HEK293 (cell line): ENCODE results near the gene SLC6A3.

Experiments used
- CTCF ChIA-PET: fragments of 350-600 bp; formaldehyde crosslinking; extraction: SDS; loops from one replicate; lab custom pipeline; 2021; ENCODE audit warnings: antibody characterized with exemption; lab: Yijun Ruan, JAX
- POLR2A ChIA-PET: fragments of 300-600 bp; formaldehyde crosslinking; extraction: SDS; loops from one replicate; lab custom pipeline; 2020; ENCODE audit warnings: antibody characterized with exemption, inconsistent platforms; lab: Yijun Ruan, JAX
- H3K27ac ChIP-seq: fragments of 200-500 bp; sonication (Bioruptor generic); 2 replicates; pipeline ENCODE4 v1.5.1; 2014; ENCODE audit warnings: low read depth, low read length, control low read depth, inconsistent platforms; ENCODE audit errors: extremely low read depth
- H3K36me3 ChIP-seq, 2 experiments: fragments of 200-500 bp in 1 of 2; sonication (Bioruptor generic) in 1 of 2; 1 replicate in 1 of 2; 2 replicates in 1 of 2; pipeline ENCODE4 v1.5.1; 2014 to 2017; ENCODE audit warnings: inconsistent platforms in 2 of 2, low read length in 2 of 2; ENCODE audit not compliant: control insufficient read depth in 2 of 2, insufficient read depth in 1 of 2
- H3K4me1 ChIP-seq: fragments of 200-500 bp; sonication (Bioruptor generic); 2 replicates; pipeline ENCODE4 v1.5.1; 2014; ENCODE audit warnings: mild to moderate bottlenecking, low read length, inconsistent platforms; ENCODE audit not compliant: control insufficient read depth, insufficient read depth
- H3K4me3 ChIP-seq: 2 replicates; pipeline ENCODE4 v1.5.1; 2011; ENCODE audit warnings: low read depth, mild to moderate bottlenecking, control low read depth, low read length, moderate library complexity
- H3K9me3 ChIP-seq: fragments of 200-500 bp; sonication (Bioruptor generic); 2 replicates; pipeline ENCODE4 v1.5.1; 2014; ENCODE audit warnings: low read depth, low read length, inconsistent platforms; ENCODE audit not compliant: control insufficient read depth, insufficient read depth
- BCL11B ChIP-seq: fragments of 450-650 bp; formaldehyde crosslinking; IDR thresholded peaks from 2 replicates; pipeline ENCODE4 v1.5.1; 2016; ENCODE audit warnings: low read depth, missing biosample characterization, missing genetic modification characterization
- GLI4 ChIP-seq: fragments of 450-650 bp; formaldehyde crosslinking; IDR thresholded peaks from 2 replicates; pipeline ENCODE4 v1.5.1; 2016; ENCODE audit warnings: missing biosample characterization, missing genetic modification characterization
- GLIS1 ChIP-seq: fragments of 450-650 bp; formaldehyde crosslinking; IDR thresholded peaks from 2 replicates; pipeline ENCODE4 v1.5.1; 2016; ENCODE audit warnings: missing biosample characterization, missing genetic modification characterization
- GLIS2 ChIP-seq: fragments of 450-650 bp; formaldehyde crosslinking; IDR thresholded peaks from 2 replicates; pipeline ENCODE4 v1.5.1; 2016; ENCODE audit warnings: missing biosample characterization, missing genetic modification characterization
- HOXD13 ChIP-seq: sonication (generic); formaldehyde crosslinking; IDR thresholded peaks from 2 replicates; pipeline ENCODE4 v1.8.0; 2022; ENCODE audit warnings: missing genetic modification reagents, borderline replicate concordance
- KLF1 ChIP-seq: fragments of 450-650 bp; formaldehyde crosslinking; IDR thresholded peaks from 2 replicates; pipeline ENCODE4 v1.5.1; 2016; ENCODE audit warnings: missing biosample characterization, missing genetic modification characterization
- KLF8 ChIP-seq: fragments of 450-650 bp; formaldehyde crosslinking; IDR thresholded peaks from 2 replicates; pipeline ENCODE4 v1.5.1; 2016; ENCODE audit warnings: missing biosample characterization, missing genetic modification characterization
- PRDM6 ChIP-seq: fragments of 450-650 bp; formaldehyde crosslinking; IDR thresholded peaks from 2 replicates; pipeline ENCODE4 v1.5.1; 2017; ENCODE audit warnings: missing biosample characterization, missing genetic modification characterization
- REPIN1 ChIP-seq: fragments of 450-650 bp; formaldehyde crosslinking; IDR thresholded peaks from 2 replicates; pipeline ENCODE4 v1.5.1; 2017; ENCODE audit warnings: missing biosample characterization, missing genetic modification characterization, low read depth
- WT1 ChIP-seq: fragments of 450-650 bp; formaldehyde crosslinking; IDR thresholded peaks from 2 replicates; pipeline ENCODE4 v1.5.1; 2016; ENCODE audit warnings: missing biosample characterization, missing genetic modification characterization
- ZBTB11 ChIP-seq: fragments of 450-650 bp; formaldehyde crosslinking; conservative IDR thresholded peaks from 2 replicates; pipeline ENCODE4 v1.5.1; 2016; ENCODE audit warnings: low read depth, missing biosample characterization, missing genetic modification characterization
- ZBTB8A ChIP-seq: fragments of 450-650 bp; formaldehyde crosslinking; IDR thresholded peaks from 2 replicates; pipeline ENCODE4 v1.5.1; 2016; ENCODE audit warnings: missing biosample characterization, missing genetic modification characterization
- ZFP69B ChIP-seq: fragments of 450-650 bp; formaldehyde crosslinking; IDR thresholded peaks from 2 replicates; pipeline ENCODE4 v1.5.1; 2016; ENCODE audit warnings: missing biosample characterization, missing genetic modification characterization
- ZIC2 ChIP-seq: fragments of 450-650 bp; formaldehyde crosslinking; IDR thresholded peaks from 2 replicates; pipeline ENCODE4 v1.5.1; 2016; ENCODE audit warnings: missing biosample characterization, missing genetic modification characterization
- ZNF155 ChIP-seq: fragments of 450-650 bp; formaldehyde crosslinking; IDR thresholded peaks from 2 replicates; pipeline ENCODE4 v1.5.1; 2016; ENCODE audit warnings: missing biosample characterization, missing genetic modification characterization
- ZNF214 ChIP-seq: fragments of 450-650 bp; formaldehyde crosslinking; IDR thresholded peaks from 2 replicates; pipeline ENCODE4 v1.5.1; 2017; ENCODE audit warnings: missing biosample characterization, mild to moderate bottlenecking, missing genetic modification characterization, borderline replicate concordance
- ZNF274 ChIP-seq, 2 experiments: fragments of 200-500 bp in 1 of 2; fragments of 450-650 bp in 1 of 2; sonication (Bioruptor generic) in 1 of 2; formaldehyde crosslinking in 1 of 2; IDR thresholded peaks; 2 replicates each; pipeline versions ENCODE4 v1.5.1 to v1.6.1; 2014 to 2016; ENCODE audit warnings: borderline replicate concordance in 1 of 2, inconsistent platforms in 1 of 2, low read length in 1 of 2, missing biosample characterization in 1 of 2, missing genetic modification characterization in 1 of 2
- ZNF292 ChIP-seq: fragments of 450-650 bp; formaldehyde crosslinking; IDR thresholded peaks from 2 replicates; pipeline ENCODE4 v1.5.1; 2016; ENCODE audit warnings: low read depth, missing biosample characterization, missing genetic modification characterization, borderline replicate concordance
- ZNF366 ChIP-seq: fragments of 450-650 bp; formaldehyde crosslinking; conservative IDR thresholded peaks from 2 replicates; pipeline ENCODE4 v1.5.1; 2016; ENCODE audit warnings: missing biosample characterization, missing genetic modification characterization
- ZNF391 ChIP-seq: fragments of 450-650 bp; formaldehyde crosslinking; IDR thresholded peaks from 2 replicates; pipeline ENCODE4 v1.5.1; 2016; ENCODE audit warnings: low read depth, missing biosample characterization, missing genetic modification characterization, borderline replicate concordance
- ZNF423 ChIP-seq: fragments of 450-650 bp; formaldehyde crosslinking; IDR thresholded peaks from 2 replicates; pipeline ENCODE4 v1.5.1; 2016; ENCODE audit warnings: missing biosample characterization, missing genetic modification characterization
- ZNF473 ChIP-seq: fragments of 450-650 bp; formaldehyde crosslinking; IDR thresholded peaks from 2 replicates; pipeline ENCODE4 v1.5.1; 2017; ENCODE audit warnings: missing biosample characterization, missing genetic modification characterization
- ZNF548 ChIP-seq: fragments of 450-650 bp; formaldehyde crosslinking; IDR thresholded peaks from 2 replicates; pipeline ENCODE4 v1.5.1; 2016; ENCODE audit warnings: missing biosample characterization, missing genetic modification characterization
- ZNF792 ChIP-seq: fragments of 450-650 bp; formaldehyde crosslinking; IDR thresholded peaks from 2 replicates; pipeline ENCODE4 v1.5.1; 2016; ENCODE audit warnings: missing biosample characterization, missing genetic modification characterization
- ZNF830 ChIP-seq: fragments of 450-650 bp; IDR thresholded peaks from 2 replicates; pipeline ENCODE4 v1.5.0; 2018; ENCODE audit warnings: missing biosample characterization, missing genetic modification characterization, low read depth, mild to moderate bottlenecking, moderate library complexity

SLC6A3 gene

GRCh38 chr5:1483856-1484729 lies 38.9 kb upstream of the SLC6A3 start:
- Histone ChIP-seq H3K4me3 (no peak overlapping the region), H3K36me3 (peaks cover 13 to 70% of the 10 kb centered on the region in 2 experiments), H3K27ac (no peak overlapping the region), H3K4me1 (no peaks in the 10 kb centered on the region), H3K9me3 (no peaks in the 10 kb centered on the region)
- ChIA-PET CTCF (interaction anchor here (0.7 to 0.8 kb wide), 2 partner anchors 104 to 399 kb away, joined by 3 to 4 read pairs; partner anchors contain the start of gene IRX4), POLR2A (no interaction called here)
- TF ChIP-seq ZNF423 (no peak), GLIS1 (tag by site-specific recombination) (no peak), ZNF830 (tag by site-specific recombination) (no peak), ZNF274 (IDR thresholded peaks at IDR 0.05; ENCODE audit: low read length) (no peak), ZNF274 (tag by site-specific recombination; IDR thresholded peaks at IDR 0.05; ENCODE audit: borderline replicate concordance) (no peak), GLI4 (tag by site-specific recombination) (no peak), ZNF155 (tag by site-specific recombination) (no peak), ZNF473 (tag by site-specific recombination) (no peak), ZBTB11 (tag by site-specific recombination) (no peak), REPIN1 (tag by site-specific recombination) (no peak), ZIC2 (tag by site-specific recombination) (0 out of 2 replicates have a peak, but pooled peaks have one; percentile 21), KLF1 (tag by site-specific recombination) (peak; percentile 38)

- CTCF ChIA-PET, result interaction anchor here (0.7 to 0.8 kb wide), 2 partner anchors 103 to 400 kb away, joined by 3 to 4 read pairs; partner anchors contain the start of gene IRX4
- POLR2A ChIA-PET, result no interaction called here
- peaks cover 10 to 70% of the 10 kb centered on the region in 2 experiments for H3K36me3 ChIP-seq
Observed at GRCh38 chr5:1483064-1483463, 37.8 kb upstream of the SLC6A3 start.

GRCh38 chr5:1481959-1482331 lies 36.7 kb upstream of the SLC6A3 start:
- H3K4me1 ChIP-seq, result no peaks in the 10 kb centered on the region
- no peak overlapping the region for H3K27ac ChIP-seq
- peaks cover 7 to 69% of the 10 kb centered on the region in 2 experiments; a peak in 2 of 3 replicates for H3K36me3 ChIP-seq
- H3K9me3 ChIP-seq, result no peaks in the 10 kb centered on the region
- TF ChIP-seq ZFP69B (tag by site-specific recombination), result no peak
- no peak for TF ChIP-seq ZNF214 (tag by site-specific recombination)
- no peak for TF ChIP-seq GLI4 (tag by site-specific recombination)
- no peak for TF ChIP-seq ZNF548
- TF ChIP-seq BCL11B (tag by site-specific recombination), result no peak
- TF ChIP-seq ZNF792, result no peak
- no peak for TF ChIP-seq ZNF292
- TF ChIP-seq ZBTB8A (tag by site-specific recombination), result no peak
- TF ChIP-seq REPIN1 (tag by site-specific recombination), result no peak
- TF ChIP-seq HOXD13, result no peak
- TF ChIP-seq KLF8 (tag by site-specific recombination), result 0 out of 2 replicates have a peak, but pooled peaks have one; percentile 23
- no peak for TF ChIP-seq PRDM6
- peak; percentile 77 for TF ChIP-seq KLF1 (tag by site-specific recombination)
- no peak for TF ChIP-seq WT1 (tag by site-specific recombination)
- TF ChIP-seq GLIS2, result no peak
- ChIA-PET CTCF (interaction anchor here (0.5 to 3.3 kb wide), 2 partner anchors 159 to 207 kb away, joined by 3 to 20 read pairs; no protein-coding TSS in a partner anchor), POLR2A (no interaction called here)
- H3K4me3 ChIP-seq, result no peak overlapping the region

More at GRCh38 chr5:1483064-1483463, 37.8 kb upstream of the SLC6A3 start:
- no peaks in the 10 kb centered on the region for H3K9me3 ChIP-seq
- TF ChIP-seq ZNF391 (no peak), ZNF423 (no peak), ZNF366 (no peak)
- H3K27ac ChIP-seq, result no peak overlapping the region
- H3K4me1 ChIP-seq, result no peaks in the 10 kb centered on the region
- no peak overlapping the region for H3K4me3 ChIP-seq
